Measurements from ENCODE around the gene CYP11A1. TPM values are rescaled to one million over a fixed set of nuclear protein-coding genes. Genes with fewer than 3 reads are reported as not detected.
A peak's percentile ranks its signal among the peaks of the same experiment; 100 is the strongest.

CYP11A1 gene
- total RNA-seq, 1 donor from 2014 or later, result 0.43 TPM

GRCh38 chr15:74322558-74323180, 44.8 kb downstream of the CYP11A1 start:
- Histone ChIP-seq H3K79me2 (ENCODE audit: insufficient read depth, low read length) (no peaks in the 10 kb centered on the region), H3K27ac (ENCODE audit: low read depth, low read length) (no peak overlapping the region), H3K9ac (ENCODE audit: low read length) (no peak overlapping the region), H3K27me3 (ENCODE audit: insufficient read depth, low read length) (no peaks in the 10 kb centered on the region), H3K4me3 (ENCODE audit: insufficient read depth, low read depth, low read length) (no peak overlapping the region), H3K9me3 (ENCODE audit: insufficient read depth, low read depth, low read length) (no peaks in the 10 kb centered on the region), H4K20me1 (ENCODE audit: insufficient read depth, low read length) (no peaks in the 10 kb centered on the region), H3K4me2 (ENCODE audit: low read length) (no peak overlapping the region), H3K36me3 (ENCODE audit: insufficient read depth, low read length) (no peaks in the 10 kb centered on the region), H2AFZ (ENCODE audit: low read depth, low read length) (no peak overlapping the region), H3K4me1 (ENCODE audit: insufficient read depth, low read length) (peaks cover 12% of the 10 kb centered on the region)
- no peak for TF ChIP-seq EZH2 (IDR thresholded peaks at IDR 0.05; ENCODE audit: insufficient read depth, low read length)
- TF ChIP-seq, protein P1, sequence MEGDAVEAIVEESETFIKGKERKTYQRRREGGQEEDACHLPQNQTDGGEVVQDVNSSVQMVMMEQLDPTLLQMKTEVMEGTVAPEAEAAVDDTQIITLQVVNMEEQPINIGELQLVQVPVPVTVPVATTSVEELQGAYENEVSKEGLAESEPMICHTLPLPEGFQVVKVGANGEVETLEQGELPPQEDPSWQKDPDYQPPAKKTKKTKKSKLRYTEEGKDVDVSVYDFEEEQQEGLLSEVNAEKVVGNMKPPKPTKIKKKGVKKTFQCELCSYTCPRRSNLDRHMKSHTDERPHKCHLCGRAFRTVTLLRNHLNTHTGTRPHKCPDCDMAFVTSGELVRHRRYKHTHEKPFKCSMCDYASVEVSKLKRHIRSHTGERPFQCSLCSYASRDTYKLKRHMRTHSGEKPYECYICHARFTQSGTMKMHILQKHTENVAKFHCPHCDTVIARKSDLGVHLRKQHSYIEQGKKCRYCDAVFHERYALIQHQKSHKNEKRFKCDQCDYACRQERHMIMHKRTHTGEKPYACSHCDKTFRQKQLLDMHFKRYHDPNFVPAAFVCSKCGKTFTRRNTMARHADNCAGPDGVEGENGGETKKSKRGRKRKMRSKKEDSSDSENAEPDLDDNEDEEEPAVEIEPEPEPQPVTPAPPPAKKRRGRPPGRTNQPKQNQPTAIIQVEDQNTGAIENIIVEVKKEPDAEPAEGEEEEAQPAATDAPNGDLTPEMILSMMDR (IDR thresholded peaks at IDR 0.05; ENCODE audit: insufficient read depth, low read depth, low read length), result peak; percentile 83
- Mint-ChIP-seq H3K27me3 (ENCODE audit: low read depth, unreplicated experiment) (peaks cover 15% of the 10 kb centered on the region), H3K9me3 (ENCODE audit: unreplicated experiment) (no peaks in the 10 kb centered on the region), H3K4me1 (ENCODE audit: low read depth, unreplicated experiment) (peaks cover 5% of the 10 kb centered on the region), H3K27ac (ENCODE audit: unreplicated experiment) (no peak overlapping the region), H3K36me3 (ENCODE audit: low read depth, unreplicated experiment) (no peaks in the 10 kb centered on the region), H3K4me3 (ENCODE audit: unreplicated experiment) (no peak overlapping the region)
- FAIRE-seq (no peak), DNase-seq (ENCODE audit: low read depth) (no peak)

DNA sequence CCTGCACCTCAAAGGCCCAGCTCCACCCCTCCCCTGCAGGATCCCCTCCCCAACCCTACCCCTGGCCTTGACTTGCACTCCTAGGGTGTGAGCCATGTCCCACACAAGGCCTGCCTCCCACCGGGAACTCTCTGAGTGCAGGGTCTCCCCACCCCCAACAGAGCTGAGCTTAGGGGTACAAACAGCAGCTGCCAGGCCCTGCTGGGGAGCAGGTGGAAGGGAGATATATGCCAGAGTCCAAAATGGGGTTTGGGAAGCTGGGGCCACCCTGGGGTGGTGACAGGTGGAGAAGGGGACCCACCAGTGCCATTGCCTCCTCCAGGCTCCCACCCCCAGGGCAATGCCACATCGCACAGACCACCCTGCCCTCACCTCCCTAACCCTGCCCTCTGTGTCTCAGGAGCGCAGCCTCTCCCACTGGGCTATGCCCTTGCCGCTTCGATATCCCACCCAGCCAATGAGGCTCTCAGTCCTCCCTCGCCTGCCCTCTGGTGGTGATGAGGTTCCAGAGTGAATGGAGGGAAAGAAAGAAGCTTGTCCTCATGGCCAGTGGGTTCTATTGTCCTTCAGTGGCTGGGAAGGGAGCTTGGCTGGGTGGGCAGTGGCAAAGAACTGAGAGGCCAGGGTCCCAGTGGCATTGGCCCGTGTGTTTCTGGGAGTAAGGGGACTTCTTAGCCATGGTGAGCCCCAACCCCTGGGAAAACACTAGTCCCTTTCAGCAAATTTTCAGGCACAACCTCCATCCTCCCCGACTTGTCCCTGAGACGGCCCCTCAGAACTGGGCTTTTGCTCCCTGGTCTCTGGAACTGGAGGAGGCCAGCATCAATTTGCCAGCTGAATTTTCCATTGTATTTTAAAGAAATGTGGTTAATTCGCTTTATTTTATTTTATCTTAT, 46.8 kb downstream of the CYP11A1 start:
- Histone ChIP-seq H3K4me1 (ENCODE audit: insufficient read depth, low read length) (peaks cover 32% of the 10 kb centered on the region), H3K4me2 (ENCODE audit: low read length) (no peak overlapping the region), H2AFZ (ENCODE audit: low read depth, low read length) (no peak overlapping the region), H3K9me3 (ENCODE audit: insufficient read depth, low read depth, low read length) (no peaks in the 10 kb centered on the region), H3K27me3 (ENCODE audit: insufficient read depth, low read length) (no peaks in the 10 kb centered on the region), H3K27ac (ENCODE audit: low read depth, low read length) (no peak overlapping the region), H3K9ac (ENCODE audit: low read length) (no peak overlapping the region), H4K20me1 (ENCODE audit: insufficient read depth, low read length) (no peaks in the 10 kb centered on the region), H3K4me3 (ENCODE audit: insufficient read depth, low read depth, low read length) (no peak overlapping the region), H3K79me2 (ENCODE audit: insufficient read depth, low read length) (no peaks in the 10 kb centered on the region), H3K36me3 (ENCODE audit: insufficient read depth, low read length) (no peaks in the 10 kb centered on the region)
- FAIRE-seq, result no peak
- Mint-ChIP-seq H3K27me3 (ENCODE audit: low read depth, unreplicated experiment) (peaks cover 12% of the 10 kb centered on the region), H3K4me1 (ENCODE audit: low read depth, unreplicated experiment) (peaks cover 15% of the 10 kb centered on the region), H3K9me3 (ENCODE audit: unreplicated experiment) (no peaks in the 10 kb centered on the region), H3K27ac (ENCODE audit: unreplicated experiment) (peak overlapping the region; percentile 58), H3K4me3 (ENCODE audit: unreplicated experiment) (peak overlapping the region; percentile 45), H3K36me3 (ENCODE audit: low read depth, unreplicated experiment) (no peaks in the 10 kb centered on the region)
- no peak for DNase-seq (ENCODE audit: low read depth)
- TF ChIP-seq, protein P1 (IDR thresholded peaks at IDR 0.05; ENCODE audit: insufficient read depth, low read depth, low read length), result peak; percentile 45
- no peak for TF ChIP-seq EZH2 (IDR thresholded peaks at IDR 0.05; ENCODE audit: insufficient read depth, low read length)
